Tibial artery (tissue), 4 donors: Measurements from ENCODE around the gene MTARC2.

ENCODE experiments used
- DNase-seq, 2 donors: peaks; one replicate each; pipeline ENCODE4 v3.0.0-alpha.2; 2019
- H3K27ac ChIP-seq, 2 donors: fragments of 200-600 bp; sonication (generic) in 1 of 2; 1 replicate in 1 of 2; 2 replicates in 1 of 2; pipeline ENCODE4 v1.5.1; 2018 to 2019; ENCODE audit warnings: mild to moderate bottlenecking in 1 of 2
- H3K27me3 ChIP-seq, 2 donors: fragments of 200-600 bp; sonication (generic) in 1 of 2; one replicate each; pipeline versions ENCODE4 v1.5.1 to v1.6.0; 2016 to 2019
- H3K36me3 ChIP-seq, 3 donors: fragments of 200-600 bp; sonication (generic) in 2 of 3; one replicate each; pipeline ENCODE4 v1.5.1; 2016 to 2019; ENCODE audit warnings: mild to moderate bottlenecking in 2 of 3
- H3K4me1 ChIP-seq, 4 donors: fragments of 200-600 bp; sonication (generic) in 2 of 4; 1 replicate in 3 of 4; 2 replicates in 1 of 4; pipeline ENCODE4 v1.5.1; 2016 to 2019
- H3K4me3 ChIP-seq, 2 donors: fragments of 200-600 bp; sonication (generic) in 1 of 2; 1 replicate in 1 of 2; 2 replicates in 1 of 2; pipeline ENCODE4 v1.5.1; 2018 to 2019; ENCODE audit warnings: mild to moderate bottlenecking in 2 of 2
- H3K9me3 ChIP-seq, 3 donors: fragments of 200-600 bp; sonication (generic) in 1 of 3; one replicate each; pipeline ENCODE4 v1.5.1; 2016 to 2019
- CTCF ChIP-seq, 2 experiments: fragments of 200-600 bp in 1 of 2; fragments of 450-650 bp in 1 of 2; IDR thresholded peaks; one replicate each; pipeline ENCODE4 v1.5.1; 2017 to 2019; ENCODE audit warnings: antibody characterized with exemption in 2 of 2, mild to moderate bottlenecking in 1 of 2, moderate library complexity in 1 of 2
- intact Hi-C: fragments of 100-400 bp; cut with DNase I; formaldehyde crosslinking; loops from one replicate; pipeline ENCODE4 v1.15.0; 2023; ENCODE audit warnings: low total_unique reads

MTARC2 gene

GRCh38 chr1:220828950-220829586 lies 80.9 kb downstream of the MTARC2 start:
- no peaks in the 10 kb centered on the region for H3K27me3 ChIP-seq
- H3K27ac ChIP-seq = no peak overlapping the region
- peaks cover 0 to 34% (median 9%) of the 10 kb centered on the region in 4 donors for H3K4me1 ChIP-seq
- TF ChIP-seq CTCF (IDR thresholded peaks at IDR 0.05) = no peak
- no peak overlapping the region for H3K4me3 ChIP-seq
- no peaks in the 10 kb centered on the region for H3K36me3 ChIP-seq
- DNase-seq = no peak
- intact Hi-C loops = no loop called here
- H3K9me3 ChIP-seq = no peaks in the 10 kb centered on the region

- TF ChIP-seq CTCF (IDR thresholded peaks at IDR 0.05) = no peak
- Histone ChIP-seq H3K36me3 (no peaks in the 10 kb centered on the region), H3K4me3 (no peak overlapping the region), H3K27me3 (no peaks in the 10 kb centered on the region), H3K4me1 (peaks cover 0 to 24% (median 9%) of the 10 kb centered on the region in 4 donors), H3K9me3 (no peaks in the 10 kb centered on the region), H3K27ac (no peak overlapping the region)
- intact Hi-C loops = no loop called here
- DNase-seq = no peak
These were observed 85.3 kb downstream of the MTARC2 start for GRCh38 chr1:220833436-220833835.
